AG04449 (cell line): ENCODE results near the gene RALGPS1.

ENCODE experiments used
- CTCF ChIA-PET: fragments of 350-600 bp; formaldehyde crosslinking; extraction: SDS; loops from one replicate; lab custom pipeline; 2021; ENCODE audit warnings: antibody characterized with exemption; lab: Yijun Ruan, JAX
- POLR2A ChIA-PET: fragments of 400-600, 350-600 bp; formaldehyde crosslinking; extraction: SDS; loops from one replicate; lab custom pipeline; 2020; ENCODE audit warnings: antibody characterized with exemption, inconsistent platforms; lab: Yijun Ruan, JAX
- DNase-seq: peaks from one replicate; pipeline ENCODE4 v3.0.0-alpha.2; 2010; ENCODE audit warnings: low read depth, low spot score
- H3K4me3 ChIP-seq: 2 replicates; pipeline ENCODE4 v1.5.1; 2011; ENCODE audit warnings: low read depth, mild to moderate bottlenecking, control low read depth, low read length
- CTCF ChIP-seq: IDR thresholded peaks from one replicate; pipeline ENCODE4 v1.5.1; 2011; ENCODE audit warnings: mild to moderate bottlenecking, moderate library complexity, low read length, control low read depth, inconsistent platforms; ENCODE audit not compliant: insufficient read depth; ENCODE audit errors: missing control alignments

RALGPS1 gene

DNA sequence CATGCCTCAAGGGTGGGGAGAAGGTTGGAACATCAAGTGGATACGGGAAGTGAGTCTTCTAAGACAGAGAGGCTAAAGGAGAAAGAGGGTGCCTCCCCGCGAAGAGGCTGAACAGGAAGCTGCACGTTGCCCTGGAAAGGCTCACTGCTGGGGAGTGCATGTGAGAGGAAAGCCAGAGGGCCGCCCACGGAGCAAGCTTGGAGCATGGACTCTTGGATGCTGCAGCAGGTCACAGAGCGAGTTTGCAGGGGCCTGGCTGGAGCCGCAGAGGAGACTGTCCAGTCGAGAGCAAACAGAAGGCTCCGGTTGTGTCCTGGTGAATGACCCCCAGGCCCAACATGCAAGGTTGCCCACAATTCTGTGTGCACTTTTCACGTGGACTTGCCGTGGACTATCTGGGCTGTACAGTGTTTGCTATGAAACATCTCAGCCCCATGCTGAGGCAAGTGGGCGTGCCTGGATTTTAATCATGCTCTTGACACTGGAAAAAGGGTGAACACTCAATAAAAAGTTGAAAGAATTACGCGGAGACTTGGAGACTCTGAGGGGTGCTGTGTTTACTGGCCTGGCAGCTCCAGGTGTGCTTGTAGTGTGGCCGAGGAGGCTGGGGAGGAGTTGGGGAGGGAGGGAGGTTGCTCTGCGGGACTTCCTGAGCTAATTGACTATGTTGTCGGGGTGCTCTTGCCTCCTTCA is 295.5 kb downstream of the RALGPS1 start:
- no peak for DNase-seq
- CTCF ChIA-PET = interaction anchor here (0.9 to 8.7 kb wide), 12 partner anchors 10 to 293 kb away, joined by 3 to 78 read pairs (median 4); no protein-coding TSS in a partner anchor
- POLR2A ChIA-PET = no interaction called here
- H3K4me3 ChIP-seq = no peak overlapping the region
- no peak for TF ChIP-seq CTCF

DNA sequence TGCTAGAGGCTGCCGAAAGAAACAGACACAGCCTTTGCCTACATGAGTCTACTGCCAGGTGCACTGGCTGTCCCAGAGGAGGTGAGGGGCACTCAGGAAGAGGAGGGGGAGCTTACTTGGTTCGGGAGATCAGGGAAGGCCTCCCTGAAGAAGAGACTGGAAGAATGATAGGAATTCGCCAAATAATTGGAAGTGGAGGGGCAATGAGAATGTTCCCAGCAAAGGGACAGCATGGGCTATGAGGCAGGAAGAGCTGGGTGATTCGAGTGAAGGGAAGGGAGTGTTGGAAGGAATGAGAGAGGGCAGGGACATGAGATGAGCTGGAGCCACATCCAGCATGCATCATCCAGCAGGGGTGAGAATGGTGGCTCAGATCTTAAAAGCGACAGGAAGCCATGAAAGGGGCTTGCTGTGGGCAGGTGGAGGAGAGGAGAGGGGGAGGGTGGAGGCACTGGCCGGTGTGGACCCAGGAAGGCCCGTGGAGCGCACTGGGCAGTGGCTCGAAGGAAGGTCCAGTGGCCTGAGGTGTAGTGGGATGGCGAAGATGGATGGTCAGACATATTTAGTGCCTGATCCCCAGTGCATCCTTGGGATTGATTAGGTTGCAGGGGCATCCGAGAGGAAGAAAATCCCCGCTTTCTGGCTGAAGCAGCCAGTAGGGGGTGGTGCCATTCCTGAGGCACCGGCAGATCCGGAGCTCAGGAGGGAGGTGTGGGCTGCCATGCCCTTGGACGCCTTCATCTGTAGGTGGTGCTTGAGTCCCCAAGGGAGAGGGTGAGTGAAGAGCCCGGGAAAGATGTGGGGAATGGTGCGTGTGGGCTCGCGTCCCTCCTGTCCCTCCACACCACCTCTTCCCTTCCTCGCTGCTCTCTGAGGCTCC is 296.5 kb downstream of the RALGPS1 start:
- CTCF ChIA-PET = interaction anchor here (0.9 to 8.7 kb wide), 11 partner anchors 9 to 292 kb away, joined by 3 to 78 read pairs (median 4); no protein-coding TSS in a partner anchor
- POLR2A ChIA-PET = no interaction called here
- TF ChIP-seq CTCF = no peak
- H3K4me3 ChIP-seq = no peak overlapping the region
- no peak for DNase-seq

- H3K4me3 ChIP-seq = no peak overlapping the region
- CTCF ChIA-PET = interaction anchor here (0.9 to 8.7 kb wide), 5 partner anchors 10 to 272 kb away, joined by 3 to 78 read pairs (median 4); no protein-coding TSS in a partner anchor
- no peak for DNase-seq
- TF ChIP-seq CTCF = no peak
- POLR2A ChIA-PET = no interaction called here
Measured at GRCh38 chr9:127211983-127212382, 297.4 kb downstream of the RALGPS1 start.

DNA sequence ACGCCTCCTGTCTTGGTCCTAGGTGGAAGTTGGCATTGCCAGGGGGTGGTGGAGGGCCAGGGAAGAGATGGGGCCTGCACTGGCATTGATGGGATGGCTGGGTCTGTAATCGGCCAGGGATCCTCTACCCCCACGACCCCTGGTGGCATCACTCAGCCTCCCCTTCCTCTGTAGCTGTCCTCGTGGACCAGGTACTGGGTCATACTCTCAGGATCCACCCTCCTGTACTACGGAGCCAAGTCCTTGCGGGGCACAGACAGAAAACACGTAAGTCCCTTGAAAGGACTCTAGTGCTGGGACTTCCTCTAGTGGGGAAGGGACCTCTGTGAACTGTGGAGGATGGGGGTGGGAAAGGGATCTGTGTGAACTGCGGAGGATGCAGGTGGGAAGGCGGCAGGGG is 297.9 kb downstream of the RALGPS1 start:
- no peak for DNase-seq
- TF ChIP-seq CTCF = no peak
- H3K4me3 ChIP-seq = no peak overlapping the region
- ChIA-PET POLR2A (interaction anchor here (0.6 kb wide), 1 partner anchor 12 kb away, joined by 4 read pairs; no protein-coding TSS in a partner anchor), CTCF (interaction anchor here (0.9 to 8.7 kb wide), 5 partner anchors 10 to 272 kb away, joined by 3 to 78 read pairs (median 3); no protein-coding TSS in a partner anchor)

GRCh38 chr9:127213859-127214258 is 299.3 kb downstream of the RALGPS1 start:
- no peak for DNase-seq
- ChIA-PET POLR2A (no interaction called here), CTCF (interaction anchor here (1.0 to 8.7 kb wide), 16 partner anchors 9 to 708 kb away, joined by 3 to 78 read pairs (median 4); partner anchors contain the start of genes SLC2A8 and TOR2A)
- TF ChIP-seq CTCF = no peak
- H3K4me3 ChIP-seq = no peak overlapping the region
